OCI-LY1 (cell line): Measurements from ENCODE around the gene MALT1.

Experiments
- H2AFZ ChIP-seq: fragments of 200-600 bp; sonication (generic), shearing (Covaris generic); 2 replicates; pipeline ENCODE4 v1.6.0; 2014; ENCODE audit warnings: antibody characterized with exemption, mild to moderate bottlenecking, low read length
- H3F3A ChIP-seq: fragments of 200-600 bp; sonication (generic), shearing (Covaris generic); 2 replicates; pipeline ENCODE4 v1.6.0; 2014; ENCODE audit warnings: mild to moderate bottlenecking, antibody characterized with exemption, low read length, moderate library complexity; ENCODE audit not compliant: insufficient read depth
- H3K27ac ChIP-seq: fragments of 200-600 bp; sonication (generic); 2 replicates; pipeline ENCODE4 v1.5.1; 2014; ENCODE audit warnings: low read length, mixed run types, mild to moderate bottlenecking, low read depth; ENCODE audit not compliant: poor library complexity, severe bottlenecking
- H3K27me3 ChIP-seq: fragments of 200-600 bp; sonication (generic); 2 replicates; pipeline ENCODE4 v1.6.0; 2014; ENCODE audit warnings: antibody characterized with exemption, mild to moderate bottlenecking, low read length, moderate library complexity; ENCODE audit not compliant: insufficient read depth
- H3K36me3 ChIP-seq: fragments of 200-600 bp; sonication (generic); 2 replicates; pipeline ENCODE4 v1.6.1; 2014; ENCODE audit warnings: mild to moderate bottlenecking, antibody characterized with exemption, low read length, moderate library complexity, mixed read lengths; ENCODE audit not compliant: insufficient read depth
- H3K4me1 ChIP-seq: fragments of 200-600 bp; sonication (generic); 2 replicates; pipeline ENCODE4 v1.5.1; 2014; ENCODE audit warnings: mild to moderate bottlenecking, low read length, moderate library complexity; ENCODE audit not compliant: insufficient read depth, severe bottlenecking
- H3K4me2 ChIP-seq: fragments of 200-600 bp; sonication (generic), shearing (Covaris generic); 2 replicates; pipeline ENCODE4 v1.6.1; 2014; ENCODE audit warnings: low read length
- H3K4me3 ChIP-seq: fragments of 200-600 bp; sonication (generic); 2 replicates; pipeline ENCODE4 v1.5.1; 2014; ENCODE audit warnings: low read length, low read depth, mild to moderate bottlenecking, mixed read lengths; ENCODE audit not compliant: poor library complexity, severe bottlenecking
- H3K79me2 ChIP-seq: fragments of 200-600 bp; shearing (Covaris generic); 2 replicates; pipeline ENCODE4 v1.6.1; 2016; ENCODE audit warnings: mixed run types, low read length, mixed read lengths; ENCODE audit not compliant: insufficient read depth
- H3K9ac ChIP-seq: fragments of 200-600 bp; sonication (generic), shearing (Covaris generic); 2 replicates; pipeline ENCODE4 v1.6.1; 2014; ENCODE audit warnings: mild to moderate bottlenecking, low read length, mixed read lengths
- H3K9me2 ChIP-seq: fragments of 200-600 bp; sonication (generic), shearing (Covaris generic); 2 replicates; pipeline ENCODE4 v1.6.1; 2014; ENCODE audit warnings: low read depth, mild to moderate bottlenecking, low read length, mixed read lengths
- H3K9me3 ChIP-seq: fragments of 200-600 bp; shearing (Covaris generic); 2 replicates; pipeline ENCODE4 v1.6.1; 2014; ENCODE audit warnings: low read length, mixed read lengths
- H4K20me1 ChIP-seq: fragments of 200-600 bp; sonication (generic), shearing (Covaris generic); 2 replicates; pipeline ENCODE4 v1.6.0; 2016; ENCODE audit warnings: mild to moderate bottlenecking, low read length; ENCODE audit not compliant: insufficient read depth
- EZH2 ChIP-seq: fragments of 200-600 bp; sonication (generic), shearing (Covaris generic); IDR thresholded peaks from 2 replicates; pipeline ENCODE4 v1.8.0; 2017; ENCODE audit warnings: borderline replicate concordance, mixed run types, mild to moderate bottlenecking, antibody characterized with exemption, low read length, moderate library complexity, mixed read lengths
- TF ChIP-seq, protein P1 (sequence below): fragments of 200-600 bp; sonication (generic), shearing (Covaris generic); IDR thresholded peaks from 2 replicates; pipeline ENCODE4 v1.5.1; 2017; ENCODE audit warnings: mild to moderate bottlenecking, antibody characterized with exemption, low read length, moderate library complexity, mixed read lengths

MALT1 gene

DNA sequence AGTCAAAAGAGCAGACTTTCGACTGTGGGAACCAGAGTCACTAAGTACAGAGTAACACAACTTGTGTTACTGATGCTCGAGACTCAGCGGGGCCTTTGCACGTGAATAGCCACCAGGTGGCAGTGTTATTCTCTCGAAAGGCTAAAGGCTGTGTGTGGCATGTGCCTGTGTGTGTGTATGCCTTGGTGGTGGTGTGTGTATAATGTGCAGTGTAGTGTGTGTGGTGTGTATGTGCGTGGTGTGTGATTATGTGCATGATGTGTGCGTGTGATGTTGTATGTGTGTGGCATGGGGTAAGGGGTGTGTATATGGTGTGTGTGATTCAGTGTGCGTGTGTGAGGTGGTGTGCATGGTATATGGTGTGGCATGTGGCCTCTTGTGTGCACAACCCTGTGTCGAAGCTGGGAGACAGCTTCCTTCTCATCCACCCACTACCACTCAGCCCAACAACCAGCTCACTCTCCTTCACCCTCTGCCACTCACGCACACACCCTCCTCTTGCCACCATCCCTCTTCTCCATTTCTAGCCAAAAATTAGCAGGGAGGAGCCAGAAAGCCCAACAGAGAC is 110.4 kb downstream of the MALT1 start:
- Histone ChIP-seq H3K4me1 (peaks cover 6% of the 10 kb centered on the region), H3K4me3 (no peak overlapping the region), H3K36me3 (no peaks in the 10 kb centered on the region), H3K9me2 (no peaks in the 10 kb centered on the region), H3K9me3 (no peaks in the 10 kb centered on the region), H3K4me2 (no peak overlapping the region; the same call in 1 of the 2 replicates), H3K27ac (no peak overlapping the region), H3F3A (no peaks in the 10 kb centered on the region), H4K20me1 (no peaks in the 10 kb centered on the region), H3K27me3 (no peaks in the 10 kb centered on the region), H3K79me2 (no peaks in the 10 kb centered on the region), H3K9ac (no peak overlapping the region), H2AFZ (no peak overlapping the region)
- TF ChIP-seq, protein P1, sequence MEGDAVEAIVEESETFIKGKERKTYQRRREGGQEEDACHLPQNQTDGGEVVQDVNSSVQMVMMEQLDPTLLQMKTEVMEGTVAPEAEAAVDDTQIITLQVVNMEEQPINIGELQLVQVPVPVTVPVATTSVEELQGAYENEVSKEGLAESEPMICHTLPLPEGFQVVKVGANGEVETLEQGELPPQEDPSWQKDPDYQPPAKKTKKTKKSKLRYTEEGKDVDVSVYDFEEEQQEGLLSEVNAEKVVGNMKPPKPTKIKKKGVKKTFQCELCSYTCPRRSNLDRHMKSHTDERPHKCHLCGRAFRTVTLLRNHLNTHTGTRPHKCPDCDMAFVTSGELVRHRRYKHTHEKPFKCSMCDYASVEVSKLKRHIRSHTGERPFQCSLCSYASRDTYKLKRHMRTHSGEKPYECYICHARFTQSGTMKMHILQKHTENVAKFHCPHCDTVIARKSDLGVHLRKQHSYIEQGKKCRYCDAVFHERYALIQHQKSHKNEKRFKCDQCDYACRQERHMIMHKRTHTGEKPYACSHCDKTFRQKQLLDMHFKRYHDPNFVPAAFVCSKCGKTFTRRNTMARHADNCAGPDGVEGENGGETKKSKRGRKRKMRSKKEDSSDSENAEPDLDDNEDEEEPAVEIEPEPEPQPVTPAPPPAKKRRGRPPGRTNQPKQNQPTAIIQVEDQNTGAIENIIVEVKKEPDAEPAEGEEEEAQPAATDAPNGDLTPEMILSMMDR = peak; percentile 92
- no peak for TF ChIP-seq EZH2

DNA sequence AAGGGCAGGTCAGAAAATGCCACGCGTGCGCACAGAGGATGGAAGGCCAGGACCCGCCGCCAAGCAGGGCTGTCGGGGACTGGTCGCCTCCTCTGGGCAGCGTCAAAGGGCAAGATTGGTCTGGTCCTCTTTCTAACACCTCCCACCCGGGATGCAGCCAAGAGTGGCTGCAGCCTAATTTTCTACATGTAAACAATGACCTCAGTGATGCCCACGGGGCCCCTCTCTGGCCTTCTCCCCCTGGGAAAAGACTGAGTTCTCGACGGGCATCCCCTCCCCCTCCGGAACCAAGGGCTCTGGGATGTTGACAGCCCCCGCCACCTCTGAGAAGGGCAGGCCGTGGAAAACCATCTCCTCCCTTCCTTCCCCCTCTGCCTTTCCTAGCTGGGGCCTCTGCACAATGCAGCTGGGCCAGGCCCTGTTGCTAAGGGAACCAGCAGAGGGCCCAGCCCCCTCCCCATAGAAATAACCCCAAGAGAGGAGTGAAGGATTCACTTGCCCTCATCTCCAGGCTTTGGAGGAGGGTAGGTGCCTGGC is 113.4 kb downstream of the MALT1 start:
- no peaks in the 10 kb centered on the region for H3K9me2 ChIP-seq
- H3K9ac ChIP-seq = no peak overlapping the region
- no peaks in the 10 kb centered on the region for H3K9me3 ChIP-seq
- H3K27me3 ChIP-seq = no peaks in the 10 kb centered on the region
- no peak overlapping the region for H3K27ac ChIP-seq
- no peaks in the 10 kb centered on the region for H3K79me2 ChIP-seq
- H3F3A ChIP-seq = no peaks in the 10 kb centered on the region
- no peak overlapping the region for H2AFZ ChIP-seq
- no peaks in the 10 kb centered on the region for H3K36me3 ChIP-seq
- no peak overlapping the region for H3K4me3 ChIP-seq
- no peaks in the 10 kb centered on the region for H4K20me1 ChIP-seq
- H3K4me2 ChIP-seq = no peak overlapping the region
- peaks cover 6% of the 10 kb centered on the region for H3K4me1 ChIP-seq
- TF ChIP-seq, protein P1 = no peak
- TF ChIP-seq EZH2 = no peak

DNA sequence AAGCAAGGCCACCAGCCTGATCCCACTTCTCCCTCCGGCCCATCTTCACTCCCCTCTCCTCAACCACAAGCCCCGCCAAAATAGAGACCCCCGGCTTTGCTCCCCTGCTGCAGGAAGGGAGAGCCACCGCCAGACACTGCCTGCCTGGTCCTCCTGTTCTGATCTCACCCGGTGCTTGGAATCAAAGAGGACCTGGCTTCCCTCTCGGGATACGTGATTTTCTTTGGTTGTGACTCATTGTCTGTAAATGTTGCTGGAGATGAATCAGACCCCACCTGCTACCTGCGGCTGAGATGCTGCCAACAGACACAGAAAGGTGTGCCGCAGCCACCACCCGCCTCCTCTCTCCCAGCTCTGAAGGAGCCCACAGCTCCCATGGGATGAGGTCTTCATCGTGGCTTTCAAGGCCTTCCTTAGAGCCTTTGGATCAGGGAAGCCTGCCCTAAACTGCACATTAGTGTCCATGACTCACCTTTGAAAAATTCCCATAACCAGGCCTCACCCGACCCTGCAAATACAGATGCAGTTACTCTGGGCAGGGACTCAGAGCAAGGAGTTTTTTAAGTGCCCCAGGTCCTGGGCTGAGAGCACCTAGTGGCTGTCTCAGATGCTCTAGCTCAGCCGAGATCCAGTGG is 114.0 kb downstream of the MALT1 start:
- no peak overlapping the region for H3K9ac ChIP-seq
- H4K20me1 ChIP-seq = no peaks in the 10 kb centered on the region
- H3K27ac ChIP-seq = no peak overlapping the region
- H3K4me3 ChIP-seq = no peak overlapping the region
- H3K9me2 ChIP-seq = no peaks in the 10 kb centered on the region
- no peak overlapping the region for H3K4me2 ChIP-seq
- no peaks in the 10 kb centered on the region for H3K9me3 ChIP-seq
- H3K36me3 ChIP-seq = no peaks in the 10 kb centered on the region
- H3K27me3 ChIP-seq = no peaks in the 10 kb centered on the region
- no peaks in the 10 kb centered on the region for H3F3A ChIP-seq
- peaks cover 6% of the 10 kb centered on the region for H3K4me1 ChIP-seq
- no peaks in the 10 kb centered on the region for H3K79me2 ChIP-seq
- no peak overlapping the region for H2AFZ ChIP-seq
- TF ChIP-seq, protein P1 = no peak
- no peak for TF ChIP-seq EZH2
